Neural progenitor cell (in vitro differentiated cells): ENCODE results near the gene POLR2E.

Experiments used
- EZH2 ChIP-seq: fragments of 200-600 bp; sonication (generic); IDR thresholded peaks from 2 replicates; pipeline ENCODE4 v1.6.1; 2017; ENCODE audit warnings: antibody characterized with exemption, mild to moderate bottlenecking, moderate library complexity
- EZH2phosphoT487 ChIP-seq: fragments of 200-600 bp; sonication (generic); IDR thresholded peaks from 2 replicates; pipeline ENCODE4 v1.6.1; 2017; ENCODE audit warnings: antibody characterized with exemption
- TF ChIP-seq, protein P1 (sequence below): fragments of 200-600 bp; sonication (generic); IDR thresholded peaks from 2 replicates; pipeline ENCODE4 v1.5.1; 2017; ENCODE audit warnings: antibody characterized with exemption, mild to moderate bottlenecking

DNA sequence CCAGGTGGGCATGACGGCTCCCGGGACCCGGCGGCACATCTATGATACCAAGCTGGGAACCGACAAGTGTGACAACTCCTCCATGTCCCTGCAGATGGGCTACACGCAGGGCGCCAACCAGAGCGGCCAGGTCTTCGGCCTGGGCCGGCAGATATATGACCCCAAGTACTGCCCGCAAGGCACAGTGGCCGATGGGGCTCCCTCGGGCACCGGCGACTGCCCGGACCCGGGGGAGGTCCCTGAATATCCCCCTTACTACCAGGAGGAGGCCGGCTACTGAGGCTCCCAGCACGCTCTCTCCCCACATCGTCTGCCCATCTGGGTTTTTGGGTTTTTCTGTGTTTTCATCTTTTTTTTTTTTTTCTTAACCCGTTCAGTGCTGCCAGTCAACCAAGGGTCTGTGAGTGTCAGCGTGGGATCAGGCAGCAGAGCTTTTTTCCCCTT lies 57.5 kb downstream of the POLR2E start:
- TF ChIP-seq, protein P1, sequence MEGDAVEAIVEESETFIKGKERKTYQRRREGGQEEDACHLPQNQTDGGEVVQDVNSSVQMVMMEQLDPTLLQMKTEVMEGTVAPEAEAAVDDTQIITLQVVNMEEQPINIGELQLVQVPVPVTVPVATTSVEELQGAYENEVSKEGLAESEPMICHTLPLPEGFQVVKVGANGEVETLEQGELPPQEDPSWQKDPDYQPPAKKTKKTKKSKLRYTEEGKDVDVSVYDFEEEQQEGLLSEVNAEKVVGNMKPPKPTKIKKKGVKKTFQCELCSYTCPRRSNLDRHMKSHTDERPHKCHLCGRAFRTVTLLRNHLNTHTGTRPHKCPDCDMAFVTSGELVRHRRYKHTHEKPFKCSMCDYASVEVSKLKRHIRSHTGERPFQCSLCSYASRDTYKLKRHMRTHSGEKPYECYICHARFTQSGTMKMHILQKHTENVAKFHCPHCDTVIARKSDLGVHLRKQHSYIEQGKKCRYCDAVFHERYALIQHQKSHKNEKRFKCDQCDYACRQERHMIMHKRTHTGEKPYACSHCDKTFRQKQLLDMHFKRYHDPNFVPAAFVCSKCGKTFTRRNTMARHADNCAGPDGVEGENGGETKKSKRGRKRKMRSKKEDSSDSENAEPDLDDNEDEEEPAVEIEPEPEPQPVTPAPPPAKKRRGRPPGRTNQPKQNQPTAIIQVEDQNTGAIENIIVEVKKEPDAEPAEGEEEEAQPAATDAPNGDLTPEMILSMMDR, result no peak
- no peak for TF ChIP-seq EZH2phosphoT487
- TF ChIP-seq EZH2, result no peak
